Neural cell (in vitro differentiated cells): Measurements from ENCODE around the gene MYOM1. TPM values are rescaled to one million over a fixed set of nuclear protein-coding genes. Genes with fewer than 3 reads are reported as not detected.
"Not testable (repeated sequence)": the region's sequence is repeated elsewhere in the genome, so short reads cannot be mapped to it uniquely, and the experiment has no call there.

Experiments used
- H2AFZ ChIP-seq: fragments of 200-600, 300-800 bp; sonication (generic), shearing (Covaris generic); 2 replicates; pipeline ENCODE4 v1.6.0; 2014; ENCODE audit warnings: low read depth, mild to moderate bottlenecking, antibody characterized with exemption, low read length, moderate library complexity
- H3F3A ChIP-seq: fragments of 200-600 bp; shearing (Covaris generic); 2 replicates; pipeline ENCODE4 v1.6.1; 2016; ENCODE audit warnings: mild to moderate bottlenecking, moderate library complexity, mixed read lengths, antibody characterized with exemption, low read length; ENCODE audit not compliant: insufficient read depth, poor library complexity, severe bottlenecking
- H3K27ac ChIP-seq: fragments of 200-600, 300-800 bp; sonication (generic), shearing (Covaris generic); 2 replicates; pipeline ENCODE4 v1.5.1; 2014; ENCODE audit warnings: mild to moderate bottlenecking, low read length, moderate library complexity
- H3K27me3 ChIP-seq: fragments of 300-800, 200-600 bp; sonication (generic), shearing (Covaris generic); 2 replicates; pipeline ENCODE4 v1.6.0; 2014; ENCODE audit warnings: mild to moderate bottlenecking, low read depth, low read length, moderate library complexity; ENCODE audit not compliant: insufficient read depth
- H3K36me3 ChIP-seq: fragments of 300-800, 200-600 bp; sonication (generic), shearing (Covaris generic); 2 replicates; pipeline ENCODE4 v1.5.1; 2014; ENCODE audit warnings: mild to moderate bottlenecking, antibody characterized with exemption, low read length, moderate library complexity; ENCODE audit not compliant: insufficient read depth
- H3K4me2 ChIP-seq: fragments of 300-800, 200-600 bp; sonication (generic), shearing (Covaris generic); 2 replicates; pipeline ENCODE4 v1.6.0; 2014; ENCODE audit warnings: mild to moderate bottlenecking, low read length
- H3K4me3 ChIP-seq: fragments of 300-800, 200-600 bp; sonication (generic), shearing (Covaris generic); 2 replicates; pipeline ENCODE4 v1.5.1; 2014; ENCODE audit warnings: mild to moderate bottlenecking, low read length, moderate library complexity
- H3K79me2 ChIP-seq: fragments of 200-600 bp; shearing (Covaris generic); replicated peaks from 2 replicates; pipeline ENCODE4 v1.6.0; 2014; ENCODE audit warnings: mild to moderate bottlenecking, low read length, moderate library complexity; ENCODE audit not compliant: insufficient read depth
- H3K9ac ChIP-seq: fragments of 300-800, 200-600 bp; sonication (generic), shearing (Covaris generic); 2 replicates; pipeline ENCODE4 v1.6.1; 2016; ENCODE audit warnings: mild to moderate bottlenecking, low read length, mixed read lengths
- H3K9me2 ChIP-seq: fragments of 200-600 bp; shearing (Covaris generic); 2 replicates; pipeline ENCODE4 v1.6.1; 2016; ENCODE audit warnings: mild to moderate bottlenecking, low read length, mixed read lengths; ENCODE audit not compliant: insufficient read depth
- H3K9me3 ChIP-seq: fragments of 200-600, 300-800 bp; sonication (generic), shearing (Covaris generic); 2 replicates; pipeline ENCODE4 v1.6.1; 2016; ENCODE audit warnings: mild to moderate bottlenecking, mixed run types, low read length, moderate library complexity, mixed read lengths
- H4K20me1 ChIP-seq: fragments of 200-600 bp; shearing (Covaris generic); 2 replicates; pipeline ENCODE4 v1.6.1; 2016; ENCODE audit warnings: mild to moderate bottlenecking, mixed run types; ENCODE audit not compliant: insufficient read depth
- EP300 ChIP-seq: fragments of 450-650 bp; conservative IDR thresholded peaks from 2 replicates; pipeline ENCODE4 v1.6.1; 2014; ENCODE audit warnings: antibody characterized with exemption, mild to moderate bottlenecking, moderate library complexity; ENCODE audit not compliant: poor library complexity, severe bottlenecking
- EZH2 ChIP-seq: fragments of 200-600, 300-800 bp; shearing (Covaris generic), sonication (generic); IDR thresholded peaks from 2 replicates; pipeline ENCODE4 v1.6.1; 2014; ENCODE audit warnings: antibody characterized with exemption, low read length, borderline replicate concordance, mild to moderate bottlenecking; ENCODE audit not compliant: insufficient read depth, poor library complexity, severe bottlenecking
- MXI1 ChIP-seq: fragments of 450-650 bp; conservative IDR thresholded peaks from 2 replicates; pipeline ENCODE4 v1.6.1; 2014; ENCODE audit warnings: antibody characterized with exemption, mild to moderate bottlenecking; ENCODE audit not compliant: poor library complexity, severe bottlenecking
- POLR2AphosphoS5 ChIP-seq: IDR thresholded peaks from 2 replicates; pipeline ENCODE4 v1.6.1; 2012
- RAD21 ChIP-seq: fragments of 450-650 bp; conservative IDR thresholded peaks from 2 replicates; pipeline ENCODE4 v1.6.1; 2014; ENCODE audit warnings: antibody characterized with exemption, mild to moderate bottlenecking, moderate library complexity
- SMC3 ChIP-seq: fragments of 450-650 bp; conservative IDR thresholded peaks from 2 replicates; pipeline ENCODE4 v1.6.1; 2014; ENCODE audit warnings: antibody characterized with exemption, mild to moderate bottlenecking, moderate library complexity; ENCODE audit not compliant: poor library complexity
- TAF1 ChIP-seq: IDR thresholded peaks from 2 replicates; pipeline ENCODE4 v1.6.1; 2012; ENCODE audit warnings: low read depth
- polyA plus RNA-seq: library from polyadenylated mRNA; depleted of rRNA; stranded (reverse); fragments of >200 nt; gene quantifications from 2 replicates; pipeline ENCODE4 v1.2.3, GENCODE V29; 2014
- TF ChIP-seq, protein P1 (sequence below): IDR thresholded peaks from 2 replicates; pipeline ENCODE4 v1.6.1; 2012; ENCODE audit warnings: borderline replicate concordance
- TF ChIP-seq, protein P2 (sequence below): fragments of 450-650 bp; IDR thresholded peaks from 2 replicates; pipeline ENCODE4 v1.5.1; 2014; ENCODE audit warnings: antibody characterized with exemption, mild to moderate bottlenecking, moderate library complexity; ENCODE audit not compliant: poor library complexity, severe bottlenecking

The MYOM1 gene
- polyA plus RNA-seq, 1 donor from 2014 or later, result 1.7 TPM

DNA sequence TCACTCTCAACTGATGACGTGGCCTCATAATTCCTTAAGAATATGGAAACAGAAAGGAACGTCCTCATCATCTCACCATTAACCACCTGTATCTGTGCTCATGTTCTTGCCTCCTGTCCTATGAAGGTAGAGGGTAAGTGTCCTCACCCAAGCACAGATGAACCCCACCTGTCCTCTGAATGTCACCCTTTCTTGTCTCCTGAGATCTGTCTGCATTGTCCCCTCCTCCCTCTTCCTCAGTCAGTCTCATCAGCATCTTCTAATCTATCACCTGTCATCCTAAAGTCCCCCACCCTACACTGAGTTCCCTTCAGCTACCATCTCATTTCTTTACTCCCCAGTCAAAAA lies 167.4 kb downstream of the MYOM1 start:
- no peak overlapping the region for H3K4me2 ChIP-seq
- no peaks in the 10 kb centered on the region for H3K79me2 ChIP-seq
- H3K36me3 ChIP-seq, result no peaks in the 10 kb centered on the region
- no peaks in the 10 kb centered on the region for H3K9me2 ChIP-seq
- H3K27ac ChIP-seq, result no peak overlapping the region
- no peak overlapping the region for H2AFZ ChIP-seq
- H3K9me3 ChIP-seq, result no peaks in the 10 kb centered on the region
- TF ChIP-seq EZH2 (no peak), POLR2AphosphoS5 (no peak), MXI1 (no peak), SMC3 (no peak), TAF1 (no peak), EP300 (no peak), RAD21 (no peak)
- TF ChIP-seq, protein P1, sequence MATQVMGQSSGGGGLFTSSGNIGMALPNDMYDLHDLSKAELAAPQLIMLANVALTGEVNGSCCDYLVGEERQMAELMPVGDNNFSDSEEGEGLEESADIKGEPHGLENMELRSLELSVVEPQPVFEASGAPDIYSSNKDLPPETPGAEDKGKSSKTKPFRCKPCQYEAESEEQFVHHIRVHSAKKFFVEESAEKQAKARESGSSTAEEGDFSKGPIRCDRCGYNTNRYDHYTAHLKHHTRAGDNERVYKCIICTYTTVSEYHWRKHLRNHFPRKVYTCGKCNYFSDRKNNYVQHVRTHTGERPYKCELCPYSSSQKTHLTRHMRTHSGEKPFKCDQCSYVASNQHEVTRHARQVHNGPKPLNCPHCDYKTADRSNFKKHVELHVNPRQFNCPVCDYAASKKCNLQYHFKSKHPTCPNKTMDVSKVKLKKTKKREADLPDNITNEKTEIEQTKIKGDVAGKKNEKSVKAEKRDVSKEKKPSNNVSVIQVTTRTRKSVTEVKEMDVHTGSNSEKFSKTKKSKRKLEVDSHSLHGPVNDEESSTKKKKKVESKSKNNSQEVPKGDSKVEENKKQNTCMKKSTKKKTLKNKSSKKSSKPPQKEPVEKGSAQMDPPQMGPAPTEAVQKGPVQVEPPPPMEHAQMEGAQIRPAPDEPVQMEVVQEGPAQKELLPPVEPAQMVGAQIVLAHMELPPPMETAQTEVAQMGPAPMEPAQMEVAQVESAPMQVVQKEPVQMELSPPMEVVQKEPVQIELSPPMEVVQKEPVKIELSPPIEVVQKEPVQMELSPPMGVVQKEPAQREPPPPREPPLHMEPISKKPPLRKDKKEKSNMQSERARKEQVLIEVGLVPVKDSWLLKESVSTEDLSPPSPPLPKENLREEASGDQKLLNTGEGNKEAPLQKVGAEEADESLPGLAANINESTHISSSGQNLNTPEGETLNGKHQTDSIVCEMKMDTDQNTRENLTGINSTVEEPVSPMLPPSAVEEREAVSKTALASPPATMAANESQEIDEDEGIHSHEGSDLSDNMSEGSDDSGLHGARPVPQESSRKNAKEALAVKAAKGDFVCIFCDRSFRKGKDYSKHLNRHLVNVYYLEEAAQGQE, result no peak
- TF ChIP-seq, protein P2, sequence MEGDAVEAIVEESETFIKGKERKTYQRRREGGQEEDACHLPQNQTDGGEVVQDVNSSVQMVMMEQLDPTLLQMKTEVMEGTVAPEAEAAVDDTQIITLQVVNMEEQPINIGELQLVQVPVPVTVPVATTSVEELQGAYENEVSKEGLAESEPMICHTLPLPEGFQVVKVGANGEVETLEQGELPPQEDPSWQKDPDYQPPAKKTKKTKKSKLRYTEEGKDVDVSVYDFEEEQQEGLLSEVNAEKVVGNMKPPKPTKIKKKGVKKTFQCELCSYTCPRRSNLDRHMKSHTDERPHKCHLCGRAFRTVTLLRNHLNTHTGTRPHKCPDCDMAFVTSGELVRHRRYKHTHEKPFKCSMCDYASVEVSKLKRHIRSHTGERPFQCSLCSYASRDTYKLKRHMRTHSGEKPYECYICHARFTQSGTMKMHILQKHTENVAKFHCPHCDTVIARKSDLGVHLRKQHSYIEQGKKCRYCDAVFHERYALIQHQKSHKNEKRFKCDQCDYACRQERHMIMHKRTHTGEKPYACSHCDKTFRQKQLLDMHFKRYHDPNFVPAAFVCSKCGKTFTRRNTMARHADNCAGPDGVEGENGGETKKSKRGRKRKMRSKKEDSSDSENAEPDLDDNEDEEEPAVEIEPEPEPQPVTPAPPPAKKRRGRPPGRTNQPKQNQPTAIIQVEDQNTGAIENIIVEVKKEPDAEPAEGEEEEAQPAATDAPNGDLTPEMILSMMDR, result no peak
- no peak overlapping the region for H3K9ac ChIP-seq
- H4K20me1 ChIP-seq, result no peaks in the 10 kb centered on the region
- no peaks in the 10 kb centered on the region for H3F3A ChIP-seq
- H3K27me3 ChIP-seq, result no peaks in the 10 kb centered on the region
- no peak overlapping the region for H3K4me3 ChIP-seq

DNA sequence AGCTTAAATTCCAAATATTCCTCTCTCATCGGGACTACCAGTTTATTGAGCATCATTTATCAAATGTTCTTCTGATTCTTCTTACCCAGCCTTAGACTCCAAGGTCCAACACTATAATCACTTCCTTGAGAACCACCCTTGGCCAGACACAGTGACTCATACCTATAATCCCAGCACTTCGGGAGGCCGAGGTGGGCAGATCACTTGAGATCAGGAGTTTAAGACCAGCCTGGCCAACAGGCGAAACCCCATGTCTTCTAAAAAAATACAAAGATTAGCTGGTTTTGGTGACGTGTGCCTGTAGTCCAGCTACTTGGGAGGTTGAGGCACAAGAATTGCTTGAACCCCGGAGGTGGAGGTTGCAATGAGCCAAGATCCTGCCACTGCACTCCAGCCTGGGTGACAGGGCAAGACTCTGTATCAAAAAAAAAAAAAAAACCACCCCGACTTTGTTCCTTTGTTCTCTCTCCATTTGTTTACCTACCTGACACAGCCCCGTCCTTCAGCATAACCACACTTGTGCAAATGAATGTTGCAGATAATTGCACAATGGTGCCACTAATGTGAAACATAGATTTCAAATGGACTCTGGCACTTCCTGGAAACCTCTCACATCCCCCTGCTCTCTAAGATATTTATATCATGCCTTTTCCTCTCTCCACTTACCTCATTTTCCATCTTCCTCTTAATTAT lies 167.9 kb downstream of the MYOM1 start:
- Histone ChIP-seq H3K9ac (no peak overlapping the region), H3K9me2 (no peaks in the 10 kb centered on the region), H3K4me2 (no peak overlapping the region), H3K9me3 (no peaks in the 10 kb centered on the region), H2AFZ (no peak overlapping the region), H3K4me3 (no peak overlapping the region), H4K20me1 (no peaks in the 10 kb centered on the region), H3F3A (no peaks in the 10 kb centered on the region), H3K27me3 (no peaks in the 10 kb centered on the region), H3K79me2 (no peaks in the 10 kb centered on the region), H3K36me3 (no peaks in the 10 kb centered on the region), H3K27ac (no peak overlapping the region)
- TF ChIP-seq RAD21, result no peak
- TF ChIP-seq, protein P2, result no peak
- no peak for TF ChIP-seq EP300
- TF ChIP-seq POLR2AphosphoS5, result no peak
- TF ChIP-seq TAF1, result no peak
- TF ChIP-seq, protein P1, result no peak
- TF ChIP-seq SMC3, result no peak

DNA sequence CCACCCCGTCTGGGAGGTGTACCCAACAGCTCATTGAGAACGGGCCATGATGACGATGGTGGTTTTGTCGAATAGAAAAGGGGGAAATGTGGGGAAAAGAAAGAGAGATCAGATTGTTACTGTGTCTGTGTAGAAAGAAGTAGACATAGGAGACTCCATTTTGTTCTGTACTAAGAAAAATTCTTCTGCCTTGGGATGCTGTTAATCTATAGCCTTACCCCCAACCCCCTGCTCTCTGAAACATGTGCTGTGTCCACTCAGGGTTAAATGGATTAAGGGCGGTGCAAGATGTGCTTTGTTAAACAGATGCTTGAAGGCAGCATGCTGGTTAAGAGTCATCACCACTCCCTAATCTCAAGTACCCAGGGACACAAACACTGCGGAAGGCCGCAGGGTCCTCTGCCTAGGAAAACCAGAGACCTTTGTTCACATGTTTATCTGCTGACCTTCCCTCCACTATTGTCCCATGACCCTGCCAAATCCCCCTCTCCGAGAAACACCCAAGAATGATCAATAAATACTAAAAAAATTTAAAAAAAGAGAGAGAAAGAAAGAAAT lies 169.8 kb downstream of the MYOM1 start:
- not testable (repeated sequence) for H3K27me3 ChIP-seq, H3K4me2 ChIP-seq

More for the DNA sequence above, 169.8 kb downstream of the MYOM1 start:
- H3K36me3 ChIP-seq, H3K4me3 ChIP-seq, H3K9me3 ChIP-seq, H3K79me2 ChIP-seq, H3K27ac ChIP-seq, H3K9ac ChIP-seq, H3K9me2 ChIP-seq, H4K20me1 ChIP-seq, H3F3A ChIP-seq, H2AFZ ChIP-seq: not testable (repeated sequence)
